ENCODE measurements around the gene SFT2D3. TPM values are rescaled to one million over a fixed set of nuclear protein-coding genes. Genes with fewer than 3 reads are reported as not detected.

Gene SFT2D3
- total RNA-seq, 1 experiment from 2014 or later = 4.7 TPM

- no peaks in the 10 kb centered on the region for H3K9me3 Mint-ChIP-seq
- Histone ChIP-seq H3K27ac (ENCODE audit: insufficient read length, low read depth, low read length) (no peak overlapping the region), H3K18ac (ENCODE audit: insufficient read length, low read depth, low read length) (no peak overlapping the region), H3K4me1 (ENCODE audit: insufficient read depth, low read length) (no peaks in the 10 kb centered on the region), H2BK120ac (ENCODE audit: low read depth, low read length, poor library complexity, severe bottlenecking) (no peak overlapping the region), H3K23me2 (ENCODE audit: insufficient read length, low read depth, low read length, poor library complexity, severe bottlenecking) (no peaks in the 10 kb centered on the region), H2BK5ac (ENCODE audit: insufficient read length, low read length) (no peak overlapping the region), H4K8ac (replicated peaks; ENCODE audit: insufficient read length, low read depth, low read length) (no peak overlapping the region), H4K20me1 (ENCODE audit: control insufficient read depth, insufficient read depth, insufficient read length) (no peaks in the 10 kb centered on the region), H2BK12ac (ENCODE audit: insufficient read length, low read depth, low read length) (no peak overlapping the region), H2AFZ (ENCODE audit: low read length) (no peak overlapping the region), H3K27me3 (ENCODE audit: insufficient read depth, low read length) (no peaks in the 10 kb centered on the region), H2BK20ac (ENCODE audit: low read depth, low read length, poor library complexity, severe bottlenecking) (no peak overlapping the region), H3K9ac (ENCODE audit: extremely low read depth, insufficient read length, low read length) (no peak overlapping the region), H3K56ac (ENCODE audit: insufficient read length, low read depth, low read length) (no peak overlapping the region), H3K9me3 (ENCODE audit: control insufficient read depth, low read depth, low read length) (no peaks in the 10 kb centered on the region), H3T11ph (ENCODE audit: low read length) (no peak overlapping the region), H3K4me2 (ENCODE audit: insufficient read depth, insufficient read length, low read length) (no peak overlapping the region), H2AK5ac (ENCODE audit: insufficient read length, low read length) (no peak overlapping the region), H4K5ac (ENCODE audit: insufficient read length, low read depth, low read length) (no peak overlapping the region), H3K14ac (ENCODE audit: insufficient read depth, low read length) (no peak overlapping the region), H3K4ac (ENCODE audit: low read depth, low read length) (no peak overlapping the region), H3K79me2 (ENCODE audit: insufficient read depth, low read length) (no peaks in the 10 kb centered on the region), H2BK15ac (ENCODE audit: low read depth, low read length) (no peak overlapping the region), H3K79me1 (ENCODE audit: insufficient read depth, low read depth, low read length, poor library complexity, severe bottlenecking) (no peaks in the 10 kb centered on the region), H4K91ac (ENCODE audit: insufficient read length, low read depth, low read length) (no peak overlapping the region), H3K23ac (ENCODE audit: insufficient read length, low read depth, low read length) (no peak overlapping the region)
- no CpG with 5 or more reads among the region's 2 CpGs for WGBS (ENCODE audit: extremely low coverage, insufficient read length, low lambda C conversion rate)
- H3K27ac Mint-ChIP-seq = no peak overlapping the region
- DNase-seq = no peak
- H3K27me3 Mint-ChIP-seq (ENCODE audit: low read depth) = no peaks in the 10 kb centered on the region
- no peak overlapping the region for H3K4me3 Mint-ChIP-seq
- peaks cover 2 to 32% (median 18%) of the 10 kb centered on the region in 3 experiments; a peak in 5 of 7 replicates for H3K36me3 Mint-ChIP-seq (ENCODE audit: insufficient read depth in 1 of 3, low read depth in 3 of 3)
- no peaks in the 10 kb centered on the region for H3K4me1 Mint-ChIP-seq
- TF ChIP-seq CTCF (conservative IDR thresholded peaks at IDR 0.05) = no peak
Observed at GRCh38 chr2:127735044-127735443, 33.7 kb downstream of the SFT2D3 start.

All from H9 (cell line).